Tibial artery (tissue), 4 donors: ENCODE data around the gene SLC9A4.

Experiments
- DNase-seq, 2 donors: peaks; one replicate each; pipeline ENCODE4 v3.0.0-alpha.2; 2019
- H3K27ac ChIP-seq, 2 donors: fragments of 200-600 bp; sonication (generic) in 1 of 2; 1 replicate in 1 of 2; 2 replicates in 1 of 2; pipeline ENCODE4 v1.5.1; 2018 to 2019; ENCODE audit warnings: mild to moderate bottlenecking in 1 of 2
- H3K27me3 ChIP-seq, 2 donors: fragments of 200-600 bp; sonication (generic) in 1 of 2; one replicate each; pipeline versions ENCODE4 v1.5.1 to v1.6.0; 2016 to 2019
- H3K36me3 ChIP-seq, 3 donors: fragments of 200-600 bp; sonication (generic) in 2 of 3; one replicate each; pipeline ENCODE4 v1.5.1; 2016 to 2019; ENCODE audit warnings: mild to moderate bottlenecking in 2 of 3
- H3K4me1 ChIP-seq, 4 donors: fragments of 200-600 bp; sonication (generic) in 2 of 4; 1 replicate in 3 of 4; 2 replicates in 1 of 4; pipeline ENCODE4 v1.5.1; 2016 to 2019
- H3K4me3 ChIP-seq, 2 donors: fragments of 200-600 bp; sonication (generic) in 1 of 2; 1 replicate in 1 of 2; 2 replicates in 1 of 2; pipeline ENCODE4 v1.5.1; 2018 to 2019; ENCODE audit warnings: mild to moderate bottlenecking in 2 of 2
- H3K9me3 ChIP-seq, 3 donors: fragments of 200-600 bp; sonication (generic) in 1 of 3; one replicate each; pipeline ENCODE4 v1.5.1; 2016 to 2019
- intact Hi-C: fragments of 100-400 bp; cut with DNase I; formaldehyde crosslinking; loops from one replicate; pipeline ENCODE4 v1.15.0; 2023; ENCODE audit warnings: low total_unique reads
- TF ChIP-seq, protein P1 (sequence below), 2 experiments: fragments of 200-600 bp in 1 of 2; fragments of 450-650 bp in 1 of 2; IDR thresholded peaks; one replicate each; pipeline ENCODE4 v1.5.1; 2017 to 2019; ENCODE audit warnings: antibody characterized with exemption in 2 of 2, mild to moderate bottlenecking in 1 of 2, moderate library complexity in 1 of 2

Gene SLC9A4

DNA sequence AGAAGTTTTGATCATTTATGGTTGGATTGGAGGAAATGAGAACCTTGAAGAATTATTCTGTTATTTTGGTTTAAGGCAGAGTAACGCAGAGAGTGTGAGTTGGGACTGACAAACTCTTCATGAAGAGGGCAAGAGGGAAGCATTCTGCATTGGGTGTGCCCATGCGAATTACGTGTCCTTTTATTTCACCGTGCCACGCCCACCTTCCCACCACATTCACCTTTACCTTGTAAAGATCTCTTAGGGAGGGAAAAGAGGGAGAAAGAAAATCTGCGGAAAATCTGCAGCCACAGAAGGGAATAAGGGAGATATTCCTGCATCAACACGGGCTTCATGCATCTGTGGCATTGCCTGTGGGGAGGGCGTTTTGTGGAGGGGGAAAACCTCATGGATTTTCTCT is 31.8 kb downstream of the SLC9A4 start:
- Histone ChIP-seq H3K4me1 (no peaks in the 10 kb centered on the region), H3K9me3 (no peaks in the 10 kb centered on the region), H3K36me3 (no peaks in the 10 kb centered on the region), H3K27me3 (no peaks in the 10 kb centered on the region), H3K4me3 (no peak overlapping the region), H3K27ac (no peak overlapping the region)
- TF ChIP-seq, protein P1, sequence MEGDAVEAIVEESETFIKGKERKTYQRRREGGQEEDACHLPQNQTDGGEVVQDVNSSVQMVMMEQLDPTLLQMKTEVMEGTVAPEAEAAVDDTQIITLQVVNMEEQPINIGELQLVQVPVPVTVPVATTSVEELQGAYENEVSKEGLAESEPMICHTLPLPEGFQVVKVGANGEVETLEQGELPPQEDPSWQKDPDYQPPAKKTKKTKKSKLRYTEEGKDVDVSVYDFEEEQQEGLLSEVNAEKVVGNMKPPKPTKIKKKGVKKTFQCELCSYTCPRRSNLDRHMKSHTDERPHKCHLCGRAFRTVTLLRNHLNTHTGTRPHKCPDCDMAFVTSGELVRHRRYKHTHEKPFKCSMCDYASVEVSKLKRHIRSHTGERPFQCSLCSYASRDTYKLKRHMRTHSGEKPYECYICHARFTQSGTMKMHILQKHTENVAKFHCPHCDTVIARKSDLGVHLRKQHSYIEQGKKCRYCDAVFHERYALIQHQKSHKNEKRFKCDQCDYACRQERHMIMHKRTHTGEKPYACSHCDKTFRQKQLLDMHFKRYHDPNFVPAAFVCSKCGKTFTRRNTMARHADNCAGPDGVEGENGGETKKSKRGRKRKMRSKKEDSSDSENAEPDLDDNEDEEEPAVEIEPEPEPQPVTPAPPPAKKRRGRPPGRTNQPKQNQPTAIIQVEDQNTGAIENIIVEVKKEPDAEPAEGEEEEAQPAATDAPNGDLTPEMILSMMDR (IDR thresholded peaks at IDR 0.05), result no peak
- intact Hi-C loops, result no loop called here
- no peak for DNase-seq

DNA sequence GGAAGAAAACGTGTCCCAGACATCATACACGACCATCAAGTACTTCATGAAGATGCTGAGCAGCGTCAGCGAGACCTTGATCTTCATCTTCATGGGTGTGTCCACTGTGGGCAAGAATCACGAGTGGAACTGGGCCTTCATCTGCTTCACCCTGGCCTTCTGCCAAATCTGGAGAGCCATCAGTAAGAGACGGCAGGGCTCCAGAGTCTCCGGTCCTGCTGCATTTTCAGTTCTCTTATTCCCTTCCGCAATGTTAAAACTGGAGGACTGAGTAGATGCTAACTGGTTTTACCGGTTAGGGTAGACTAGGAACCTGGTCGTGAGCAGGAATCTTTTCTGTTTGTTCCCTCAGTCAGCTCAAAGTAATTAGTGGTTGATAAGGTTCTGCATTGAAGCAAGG is 32.3 kb downstream of the SLC9A4 start:
- H3K27me3 ChIP-seq, result no peaks in the 10 kb centered on the region
- H3K4me1 ChIP-seq, result no peaks in the 10 kb centered on the region
- no peaks in the 10 kb centered on the region for H3K9me3 ChIP-seq
- no peaks in the 10 kb centered on the region for H3K36me3 ChIP-seq
- intact Hi-C loops, result no loop called here
- TF ChIP-seq, protein P1 (IDR thresholded peaks at IDR 0.05), result no peak
- no peak overlapping the region for H3K4me3 ChIP-seq
- peak in 1 of 2 donors; percentile 30 for DNase-seq
- no peak overlapping the region for H3K27ac ChIP-seq

DNA sequence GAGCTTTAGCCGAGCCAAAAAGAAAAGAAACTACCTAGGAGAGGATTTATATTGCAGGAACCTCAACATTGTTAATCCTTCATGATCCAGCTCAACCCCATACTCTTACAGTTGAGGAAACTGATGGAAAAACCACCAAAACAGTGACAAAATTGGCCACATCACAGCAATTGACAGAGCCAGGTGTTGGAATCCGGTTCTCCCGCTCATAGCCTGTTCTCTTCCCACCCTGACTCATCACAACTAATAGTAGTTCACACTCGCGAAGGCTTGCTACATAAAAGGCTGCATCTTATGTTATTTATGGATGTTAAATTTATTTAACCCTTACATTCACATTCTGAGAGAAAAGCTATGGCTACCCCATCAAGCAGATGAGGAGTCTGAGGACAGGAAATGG is 33.7 kb downstream of the SLC9A4 start:
- intact Hi-C loops, result no loop called here
- Histone ChIP-seq H3K4me1 (no peaks in the 10 kb centered on the region), H3K27ac (no peak overlapping the region), H3K9me3 (no peaks in the 10 kb centered on the region), H3K36me3 (no peaks in the 10 kb centered on the region), H3K4me3 (no peak overlapping the region), H3K27me3 (no peaks in the 10 kb centered on the region)
- TF ChIP-seq, protein P1 (IDR thresholded peaks at IDR 0.05), result no peak
- no peak for DNase-seq

DNA sequence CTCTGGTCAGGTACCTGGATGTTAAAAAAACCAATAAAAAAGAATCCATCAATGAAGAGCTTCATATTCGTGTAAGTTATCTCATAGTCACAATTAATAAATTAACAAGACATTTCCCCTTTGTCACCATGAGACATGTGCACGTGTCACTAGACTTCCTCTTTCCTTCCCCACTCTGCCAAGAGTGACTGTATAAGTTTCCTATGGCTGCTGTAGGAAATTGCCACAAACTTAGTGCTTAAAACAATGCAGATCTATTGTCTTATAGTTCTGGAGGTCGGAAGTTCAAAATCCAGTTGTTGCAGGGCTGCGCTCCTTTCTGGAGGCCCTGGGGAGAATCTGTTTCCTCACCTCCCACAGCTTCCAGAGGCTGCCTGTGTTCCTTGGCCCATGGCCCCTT is 35.8 kb downstream of the SLC9A4 start:
- Histone ChIP-seq H3K4me1 (no peaks in the 10 kb centered on the region), H3K27me3 (no peaks in the 10 kb centered on the region), H3K4me3 (no peak overlapping the region), H3K27ac (no peak overlapping the region), H3K9me3 (no peaks in the 10 kb centered on the region), H3K36me3 (no peaks in the 10 kb centered on the region)
- DNase-seq, result no peak
- TF ChIP-seq, protein P1 (IDR thresholded peaks at IDR 0.05), result no peak
- intact Hi-C loops, result no loop called here

DNA sequence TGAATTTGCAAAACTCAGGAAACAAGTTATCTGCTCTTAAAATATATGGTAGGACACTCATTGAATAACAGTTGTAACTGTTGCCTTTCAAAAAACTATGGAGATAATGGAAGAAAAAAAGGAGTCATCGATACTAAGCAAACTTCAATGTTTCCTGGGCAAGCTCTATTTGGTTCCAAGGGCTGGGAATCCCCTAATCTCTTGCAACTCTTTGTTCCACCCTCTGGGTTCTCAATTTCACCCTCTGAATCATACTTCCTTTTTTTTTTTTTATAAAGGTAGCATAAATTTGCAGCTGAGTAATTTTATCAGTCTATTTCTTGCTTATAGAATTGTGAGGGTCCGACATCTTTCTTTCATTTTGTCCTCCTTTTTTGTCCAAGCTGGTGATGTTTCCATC is 36.7 kb downstream of the SLC9A4 start:
- Histone ChIP-seq H3K4me1 (no peaks in the 10 kb centered on the region), H3K4me3 (no peak overlapping the region), H3K9me3 (no peaks in the 10 kb centered on the region), H3K36me3 (no peaks in the 10 kb centered on the region), H3K27me3 (no peaks in the 10 kb centered on the region), H3K27ac (no peak overlapping the region)
- TF ChIP-seq, protein P1 (IDR thresholded peaks at IDR 0.05), result no peak
- intact Hi-C loops, result no loop called here
- no peak for DNase-seq
